H1 (cell line): ENCODE measurements around the gene HJURP. TPM values are rescaled to one million over a fixed set of nuclear protein-coding genes. Genes with fewer than 3 reads are reported as not detected.

ENCODE experiments used
- CEBPB ChIP-seq: IDR thresholded peaks from 2 replicates; pipeline ENCODE4 v1.6.1; 2012; ENCODE audit warnings: low read depth, low read length
- KDM1A ChIP-seq: fragments of 200-600, 300-600 bp; sonication (generic); IDR thresholded peaks from 2 replicates; pipeline ENCODE4 v1.7.1; 2016; ENCODE audit warnings: mild to moderate bottlenecking, low read length, borderline replicate concordance
- RFX5 ChIP-seq: IDR thresholded peaks from 2 replicates; pipeline ENCODE4 v1.6.1; 2011; ENCODE audit warnings: low read depth, low read length, improper control_type of control experiment, borderline replicate concordance
- RNF2 ChIP-seq: fragments of 200-900, 300-1000 bp; sonication (generic); IDR thresholded peaks from 2 replicates; pipeline ENCODE4 v1.7.1; 2016; ENCODE audit warnings: borderline replicate concordance, low read depth, mild to moderate bottlenecking, antibody characterized with exemption, low read length; ENCODE audit not compliant: poor library complexity, severe bottlenecking; ENCODE audit errors: missing control alignments
- SIX5 ChIP-seq: IDR thresholded peaks from 2 replicates; pipeline ENCODE4 v1.6.1; 2011; ENCODE audit warnings: mild to moderate bottlenecking, low read depth, low read length
- polyA plus RNA-seq, 7 experiments: library from polyadenylated mRNA; depleted of rRNA in 3 of 7; stranded (reverse) in 5 of 7; unstranded in 2 of 7; fragments of >200 nt in 5 of 7; fragments of 200-250 nt in 2 of 7; gene quantifications; 1 replicate in 5 of 7; 2 replicates in 1 of 7; 4 replicates in 1 of 7; pipeline versions ENCODE4 v1.2.1 to v1.2.3, GENCODE V29; 2011 to 2013; ENCODE audit warnings: missing spikeins in 2 of 7, mixed read lengths in 2 of 7
- total RNA-seq: library from RNA; stranded (reverse); fragmentation: NEBNext Ultra II Directional; extraction: Animal tissue kit (Norgen Biotek cat#: 25700); gene quantifications from 2 replicates; pipeline ENCODE4 v1.2.1, GENCODE V29; 2021
- TF ChIP-seq, protein P1 (sequence below): fragments of 300-600 bp; sonication (generic); IDR thresholded peaks from 2 replicates; pipeline ENCODE4 v1.7.1; 2012; ENCODE audit warnings: low read length, moderate library complexity, mild to moderate bottlenecking, inconsistent platforms; ENCODE audit not compliant: insufficient replicate concordance
- TF ChIP-seq, protein P2 (sequence below): IDR thresholded peaks from 2 replicates; pipeline ENCODE4 v1.6.1; 2012; ENCODE audit warnings: low read length, inconsistent platforms

Gene HJURP
- total and polyA plus RNA-seq, 2 of the 8 experiments (the other 6 are each of a cell fraction or from before 2014, with no cell fraction given): 49.3 to 60.5 TPM

DNA sequence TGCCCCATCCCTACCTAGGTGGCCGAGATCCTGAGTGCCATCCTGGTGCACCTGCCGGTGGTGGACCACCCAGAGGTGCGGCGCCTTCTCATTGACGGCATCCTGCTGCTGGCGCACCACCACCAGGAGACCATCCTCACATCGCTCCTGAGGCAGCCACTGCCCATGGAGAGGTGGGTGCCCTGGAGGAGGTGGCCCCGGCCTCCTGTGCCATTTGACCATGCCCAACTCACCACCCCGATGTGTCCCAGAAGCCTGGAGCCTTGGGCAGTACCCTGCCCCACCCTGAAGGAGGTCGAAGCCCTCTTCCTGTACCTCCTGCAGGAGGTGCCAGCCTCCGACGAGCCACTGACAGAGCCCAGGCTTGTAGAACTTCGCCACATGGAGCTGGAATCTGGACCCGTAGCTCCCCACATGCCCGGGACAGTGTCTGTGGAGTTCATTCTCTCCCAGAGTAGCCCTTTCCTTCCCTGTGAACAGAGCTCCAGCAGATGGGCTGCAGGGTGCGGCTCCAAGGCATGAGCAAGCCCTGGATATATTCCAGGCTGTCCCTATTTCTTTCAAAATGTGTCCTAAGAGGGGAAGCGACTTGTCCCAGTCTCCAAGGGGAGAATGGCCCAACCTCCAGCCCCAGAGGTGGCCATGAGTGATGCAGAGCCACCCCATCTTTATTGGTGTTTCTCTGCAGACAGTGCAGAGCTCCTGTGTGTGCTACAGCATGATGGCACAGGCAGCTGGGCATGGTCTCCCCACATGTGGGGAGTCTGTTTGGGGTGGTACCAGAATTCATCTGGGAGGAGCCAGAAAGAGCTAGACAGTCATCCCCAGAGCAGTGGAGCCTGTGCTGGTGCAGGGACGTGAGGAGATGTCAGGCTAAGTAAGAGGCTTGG, 34.2 kb downstream of the HJURP start (continued):
- TF ChIP-seq, protein P1, sequence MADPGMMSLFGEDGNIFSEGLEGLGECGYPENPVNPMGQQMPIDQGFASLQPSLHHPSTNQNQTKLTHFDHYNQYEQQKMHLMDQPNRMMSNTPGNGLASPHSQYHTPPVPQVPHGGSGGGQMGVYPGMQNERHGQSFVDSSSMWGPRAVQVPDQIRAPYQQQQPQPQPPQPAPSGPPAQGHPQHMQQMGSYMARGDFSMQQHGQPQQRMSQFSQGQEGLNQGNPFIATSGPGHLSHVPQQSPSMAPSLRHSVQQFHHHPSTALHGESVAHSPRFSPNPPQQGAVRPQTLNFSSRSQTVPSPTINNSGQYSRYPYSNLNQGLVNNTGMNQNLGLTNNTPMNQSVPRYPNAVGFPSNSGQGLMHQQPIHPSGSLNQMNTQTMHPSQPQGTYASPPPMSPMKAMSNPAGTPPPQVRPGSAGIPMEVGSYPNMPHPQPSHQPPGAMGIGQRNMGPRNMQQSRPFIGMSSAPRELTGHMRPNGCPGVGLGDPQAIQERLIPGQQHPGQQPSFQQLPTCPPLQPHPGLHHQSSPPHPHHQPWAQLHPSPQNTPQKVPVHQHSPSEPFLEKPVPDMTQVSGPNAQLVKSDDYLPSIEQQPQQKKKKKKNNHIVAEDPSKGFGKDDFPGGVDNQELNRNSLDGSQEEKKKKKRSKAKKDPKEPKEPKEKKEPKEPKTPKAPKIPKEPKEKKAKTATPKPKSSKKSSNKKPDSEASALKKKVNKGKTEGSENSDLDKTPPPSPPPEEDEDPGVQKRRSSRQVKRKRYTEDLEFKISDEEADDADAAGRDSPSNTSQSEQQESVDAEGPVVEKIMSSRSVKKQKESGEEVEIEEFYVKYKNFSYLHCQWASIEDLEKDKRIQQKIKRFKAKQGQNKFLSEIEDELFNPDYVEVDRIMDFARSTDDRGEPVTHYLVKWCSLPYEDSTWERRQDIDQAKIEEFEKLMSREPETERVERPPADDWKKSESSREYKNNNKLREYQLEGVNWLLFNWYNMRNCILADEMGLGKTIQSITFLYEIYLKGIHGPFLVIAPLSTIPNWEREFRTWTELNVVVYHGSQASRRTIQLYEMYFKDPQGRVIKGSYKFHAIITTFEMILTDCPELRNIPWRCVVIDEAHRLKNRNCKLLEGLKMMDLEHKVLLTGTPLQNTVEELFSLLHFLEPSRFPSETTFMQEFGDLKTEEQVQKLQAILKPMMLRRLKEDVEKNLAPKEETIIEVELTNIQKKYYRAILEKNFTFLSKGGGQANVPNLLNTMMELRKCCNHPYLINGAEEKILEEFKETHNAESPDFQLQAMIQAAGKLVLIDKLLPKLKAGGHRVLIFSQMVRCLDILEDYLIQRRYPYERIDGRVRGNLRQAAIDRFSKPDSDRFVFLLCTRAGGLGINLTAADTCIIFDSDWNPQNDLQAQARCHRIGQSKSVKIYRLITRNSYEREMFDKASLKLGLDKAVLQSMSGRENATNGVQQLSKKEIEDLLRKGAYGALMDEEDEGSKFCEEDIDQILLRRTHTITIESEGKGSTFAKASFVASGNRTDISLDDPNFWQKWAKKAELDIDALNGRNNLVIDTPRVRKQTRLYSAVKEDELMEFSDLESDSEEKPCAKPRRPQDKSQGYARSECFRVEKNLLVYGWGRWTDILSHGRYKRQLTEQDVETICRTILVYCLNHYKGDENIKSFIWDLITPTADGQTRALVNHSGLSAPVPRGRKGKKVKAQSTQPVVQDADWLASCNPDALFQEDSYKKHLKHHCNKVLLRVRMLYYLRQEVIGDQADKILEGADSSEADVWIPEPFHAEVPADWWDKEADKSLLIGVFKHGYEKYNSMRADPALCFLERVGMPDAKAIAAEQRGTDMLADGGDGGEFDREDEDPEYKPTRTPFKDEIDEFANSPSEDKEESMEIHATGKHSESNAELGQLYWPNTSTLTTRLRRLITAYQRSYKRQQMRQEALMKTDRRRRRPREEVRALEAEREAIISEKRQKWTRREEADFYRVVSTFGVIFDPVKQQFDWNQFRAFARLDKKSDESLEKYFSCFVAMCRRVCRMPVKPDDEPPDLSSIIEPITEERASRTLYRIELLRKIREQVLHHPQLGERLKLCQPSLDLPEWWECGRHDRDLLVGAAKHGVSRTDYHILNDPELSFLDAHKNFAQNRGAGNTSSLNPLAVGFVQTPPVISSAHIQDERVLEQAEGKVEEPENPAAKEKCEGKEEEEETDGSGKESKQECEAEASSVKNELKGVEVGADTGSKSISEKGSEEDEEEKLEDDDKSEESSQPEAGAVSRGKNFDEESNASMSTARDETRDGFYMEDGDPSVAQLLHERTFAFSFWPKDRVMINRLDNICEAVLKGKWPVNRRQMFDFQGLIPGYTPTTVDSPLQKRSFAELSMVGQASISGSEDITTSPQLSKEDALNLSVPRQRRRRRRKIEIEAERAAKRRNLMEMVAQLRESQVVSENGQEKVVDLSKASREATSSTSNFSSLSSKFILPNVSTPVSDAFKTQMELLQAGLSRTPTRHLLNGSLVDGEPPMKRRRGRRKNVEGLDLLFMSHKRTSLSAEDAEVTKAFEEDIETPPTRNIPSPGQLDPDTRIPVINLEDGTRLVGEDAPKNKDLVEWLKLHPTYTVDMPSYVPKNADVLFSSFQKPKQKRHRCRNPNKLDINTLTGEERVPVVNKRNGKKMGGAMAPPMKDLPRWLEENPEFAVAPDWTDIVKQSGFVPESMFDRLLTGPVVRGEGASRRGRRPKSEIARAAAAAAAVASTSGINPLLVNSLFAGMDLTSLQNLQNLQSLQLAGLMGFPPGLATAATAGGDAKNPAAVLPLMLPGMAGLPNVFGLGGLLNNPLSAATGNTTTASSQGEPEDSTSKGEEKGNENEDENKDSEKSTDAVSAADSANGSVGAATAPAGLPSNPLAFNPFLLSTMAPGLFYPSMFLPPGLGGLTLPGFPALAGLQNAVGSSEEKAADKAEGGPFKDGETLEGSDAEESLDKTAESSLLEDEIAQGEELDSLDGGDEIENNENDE: no peak
- TF ChIP-seq, protein P2, sequence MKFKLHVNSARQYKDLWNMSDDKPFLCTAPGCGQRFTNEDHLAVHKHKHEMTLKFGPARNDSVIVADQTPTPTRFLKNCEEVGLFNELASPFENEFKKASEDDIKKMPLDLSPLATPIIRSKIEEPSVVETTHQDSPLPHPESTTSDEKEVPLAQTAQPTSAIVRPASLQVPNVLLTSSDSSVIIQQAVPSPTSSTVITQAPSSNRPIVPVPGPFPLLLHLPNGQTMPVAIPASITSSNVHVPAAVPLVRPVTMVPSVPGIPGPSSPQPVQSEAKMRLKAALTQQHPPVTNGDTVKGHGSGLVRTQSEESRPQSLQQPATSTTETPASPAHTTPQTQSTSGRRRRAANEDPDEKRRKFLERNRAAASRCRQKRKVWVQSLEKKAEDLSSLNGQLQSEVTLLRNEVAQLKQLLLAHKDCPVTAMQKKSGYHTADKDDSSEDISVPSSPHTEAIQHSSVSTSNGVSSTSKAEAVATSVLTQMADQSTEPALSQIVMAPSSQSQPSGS: no peak
- TF ChIP-seq SIX5 (no peak), RNF2 (no peak), CEBPB (no peak), RFX5 (no peak), KDM1A (no peak)
